ENCODE results near the gene SEMA4F.

- TF ChIP-seq CTCF (IDR thresholded peaks at IDR 0.05) (no peak), RAD21 (conservative IDR thresholded peaks at IDR 0.05 in 1 of 2, IDR thresholded peaks at IDR 0.05 in 1 of 2) (no peak), REST (IDR thresholded peaks at IDR 0.05) (no peak), RCOR1 (IDR thresholded peaks at IDR 0.05; ENCODE audit: low read depth, low read length) (no peak), POLR2A (IDR thresholded peaks at IDR 0.05; ENCODE audit: low read length) (no peak), RNF2 (IDR thresholded peaks at IDR 0.05; ENCODE audit: borderline replicate concordance, low read depth) (no peak), CHD2 (IDR thresholded peaks at IDR 0.05; ENCODE audit: low read length, partially characterized antibody) (no peak), ESRRA (IDR thresholded peaks at IDR 0.05; ENCODE audit: borderline replicate concordance, low read length) (no peak), RFX5 (IDR thresholded peaks at IDR 0.05) (no peak), EP300 (IDR thresholded peaks at IDR 0.05) (no peak), MAX (IDR thresholded peaks at IDR 0.05) (no peak), MAFK (IDR thresholded peaks at IDR 0.05; ENCODE audit: partially characterized antibody) (no peak)
Observed at GRCh38 chr2:74708883-74709282, 54.8 kb downstream of the SEMA4F start.
